Epithelial cell of esophagus (primary cell): ENCODE results near the gene SPAG16.
"Not testable (repeated sequence)": the region's sequence is repeated elsewhere in the genome, so short reads cannot be mapped to it uniquely, and the experiment has no call there.

Experiments
- DNase-seq: peaks from one replicate; pipeline ENCODE4 v3.0.0; 2010; ENCODE audit warnings: low read depth
- H3K4me3 ChIP-seq: 2 replicates; pipeline ENCODE4 v1.5.1; 2011; ENCODE audit warnings: mild to moderate bottlenecking, low read length, control low read depth
- CTCF ChIP-seq: IDR thresholded peaks from 2 replicates; pipeline ENCODE4 v1.5.1; 2011; ENCODE audit warnings: low read depth, mild to moderate bottlenecking, low read length, control low read depth, inconsistent platforms; ENCODE audit not compliant: insufficient read depth; ENCODE audit errors: missing control alignments

Gene SPAG16

GRCh38 chr2:213265679-213266078 lies 18.6 kb upstream of the SPAG16 start:
- DNase-seq, result no peak
- H3K4me3 ChIP-seq, result no peak overlapping the region
- TF ChIP-seq CTCF, result no peak

GRCh38 chr2:213266421-213266820 lies 17.8 kb upstream of the SPAG16 start:
- no peak for TF ChIP-seq CTCF
- no peak overlapping the region for H3K4me3 ChIP-seq
- DNase-seq, result no peak

GRCh38 chr2:213271947-213272346 lies 12.3 kb upstream of the SPAG16 start:
- H3K4me3 ChIP-seq, result no peak overlapping the region
- no peak for TF ChIP-seq CTCF
- no peak for DNase-seq

GRCh38 chr2:213274143-213274542 lies 10.1 kb upstream of the SPAG16 start:
- DNase-seq, result no peak
- TF ChIP-seq CTCF, result no peak
- H3K4me3 ChIP-seq, result no peak overlapping the region

GRCh38 chr2:213275265-213275664 lies 9.0 kb upstream of the SPAG16 start:
- DNase-seq, result peak; percentile 40
- H3K4me3 ChIP-seq, result no peak overlapping the region
- no peak for TF ChIP-seq CTCF

GRCh38 chr2:213277134-213277533 lies 7.1 kb upstream of the SPAG16 start:
- DNase-seq, result not testable (repeated sequence)

GRCh38 chr2:213279116-213279620 lies 5.1 kb upstream of the SPAG16 start:
- peak; percentile 63 for DNase-seq

More at GRCh38 chr2:213277134-213277533, 7.1 kb upstream of the SPAG16 start:
- H3K4me3 ChIP-seq, result not testable (repeated sequence)

More at GRCh38 chr2:213279116-213279620, 5.1 kb upstream of the SPAG16 start:
- no peak for TF ChIP-seq CTCF
- no peak overlapping the region for H3K4me3 ChIP-seq
